Measurements from ENCODE around the gene MAP3K2.
A peak's percentile ranks its signal among the peaks of the same experiment; 100 is the strongest.

Gene MAP3K2

GRCh38 chr2:127347734-127348392 lies 39.9 kb downstream of the MAP3K2 start:
- no peak for DNase-seq

- no peak for DNase-seq
These were observed 40.8 kb downstream of the MAP3K2 start for GRCh38 chr2:127347015-127347414.

DNA sequence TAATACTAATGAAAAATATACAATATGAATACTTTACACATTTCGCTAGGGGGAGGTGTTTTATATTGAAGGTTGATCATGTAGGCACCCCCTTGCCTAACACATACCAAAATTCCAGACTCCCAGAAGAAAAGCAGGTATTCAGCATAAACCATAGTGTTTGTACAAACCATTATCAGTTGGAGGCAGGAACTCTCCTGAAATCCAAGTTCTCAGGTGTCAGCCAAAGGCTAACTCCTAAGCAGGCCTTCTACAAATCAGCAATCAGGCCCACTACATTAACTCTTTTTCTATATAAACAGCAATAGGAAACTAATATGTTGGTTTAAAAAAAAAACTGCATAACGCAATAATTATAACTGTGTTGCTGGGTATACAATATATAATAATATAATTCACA lies 44.5 kb downstream of the MAP3K2 start:
- DNase-seq = no peak

DNA sequence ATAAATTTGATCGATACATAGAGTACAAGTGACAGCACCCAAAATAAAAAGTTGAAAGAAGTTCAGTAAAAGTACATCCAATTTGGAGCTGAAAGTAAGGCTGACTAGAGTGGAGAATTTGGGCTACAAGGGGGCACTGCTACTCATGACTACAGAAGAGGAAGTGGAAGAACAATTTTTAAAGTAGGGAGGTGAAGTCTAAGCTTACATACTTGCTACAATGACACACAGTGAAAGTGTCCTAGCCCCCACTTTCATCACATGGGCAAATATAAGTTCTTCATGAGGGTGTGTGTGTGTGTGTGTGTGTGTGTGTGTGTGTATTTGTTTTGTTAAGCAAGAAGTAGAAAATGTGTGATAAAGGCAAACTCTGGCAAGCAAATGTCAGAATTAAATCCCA lies 45.7 kb downstream of the MAP3K2 start:
- DNase-seq = no peak

GRCh38 chr2:127332335-127332734 lies 55.4 kb downstream of the MAP3K2 start:
- DNase-seq = no peak

DNA sequence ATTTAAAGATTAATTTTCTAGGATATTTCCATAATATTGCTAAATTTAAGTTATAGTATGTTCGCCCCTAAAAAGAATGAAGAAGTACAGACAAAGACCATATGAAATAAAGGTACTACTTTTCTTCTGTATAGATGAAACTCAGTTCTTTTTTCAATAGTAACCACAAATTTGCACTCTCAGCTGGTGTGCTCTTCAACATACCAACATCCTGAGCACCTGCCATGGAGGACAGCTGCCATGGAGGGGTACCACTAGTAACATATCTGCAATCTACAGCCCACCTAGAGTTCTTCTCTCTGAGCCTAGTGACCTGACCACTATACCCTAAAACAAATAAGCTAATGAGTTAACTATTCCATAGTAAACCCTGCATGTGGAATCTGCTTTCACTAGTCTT lies 57.0 kb downstream of the MAP3K2 start:
- DNase-seq = no peak

DNA sequence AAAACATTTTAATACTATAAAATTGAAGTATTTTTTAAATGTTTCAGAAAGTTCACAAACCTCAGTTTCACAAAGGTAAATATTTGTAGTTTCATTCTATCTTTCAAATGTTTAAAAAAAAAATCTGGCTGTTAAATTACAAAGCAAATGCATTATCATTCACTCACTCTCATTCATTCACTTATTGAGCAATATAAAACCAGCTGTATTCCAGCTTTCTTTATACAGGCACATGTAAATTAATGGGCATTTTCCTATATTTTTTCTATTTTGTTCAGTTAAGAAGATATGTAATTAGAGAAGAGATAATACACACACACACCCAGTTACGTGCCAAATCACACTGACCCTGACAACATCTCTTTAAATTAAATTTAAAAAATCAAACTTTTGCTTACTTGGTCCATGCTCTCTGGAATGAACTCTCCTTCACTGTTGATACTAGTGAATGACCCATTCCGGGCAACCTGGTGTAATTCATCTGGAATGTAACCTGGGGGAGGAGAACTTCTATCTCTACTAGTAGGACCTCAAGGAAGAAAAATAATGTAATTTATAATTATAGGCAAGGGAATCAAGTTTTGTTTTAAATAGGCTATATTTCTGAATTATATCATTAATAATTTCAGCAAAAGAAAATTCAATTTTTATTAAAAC lies 61.4 kb downstream of the MAP3K2 start:
- no peak for DNase-seq

DNA sequence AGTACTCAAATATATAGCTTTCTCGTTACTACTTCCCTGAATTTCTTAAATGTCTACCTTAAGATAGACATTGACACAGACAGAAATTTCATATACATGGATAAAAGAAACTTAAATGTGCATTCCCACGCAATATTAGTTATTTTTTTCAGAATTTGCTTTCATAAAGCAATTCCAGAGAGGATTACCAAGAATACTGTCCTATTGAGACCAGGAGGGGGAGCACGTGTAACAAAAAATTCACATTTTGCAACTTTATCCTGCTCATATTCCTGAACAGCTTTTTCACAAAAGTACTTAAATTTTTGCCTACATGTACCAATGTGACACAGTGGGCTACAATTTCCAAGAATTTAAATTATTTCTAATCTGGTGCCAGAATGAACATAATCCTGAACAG lies 63.1 kb downstream of the MAP3K2 start:
- no peak for DNase-seq

GRCh38 chr2:127321303-127321702 lies 66.5 kb downstream of the MAP3K2 start:
- no peak for DNase-seq

DNA sequence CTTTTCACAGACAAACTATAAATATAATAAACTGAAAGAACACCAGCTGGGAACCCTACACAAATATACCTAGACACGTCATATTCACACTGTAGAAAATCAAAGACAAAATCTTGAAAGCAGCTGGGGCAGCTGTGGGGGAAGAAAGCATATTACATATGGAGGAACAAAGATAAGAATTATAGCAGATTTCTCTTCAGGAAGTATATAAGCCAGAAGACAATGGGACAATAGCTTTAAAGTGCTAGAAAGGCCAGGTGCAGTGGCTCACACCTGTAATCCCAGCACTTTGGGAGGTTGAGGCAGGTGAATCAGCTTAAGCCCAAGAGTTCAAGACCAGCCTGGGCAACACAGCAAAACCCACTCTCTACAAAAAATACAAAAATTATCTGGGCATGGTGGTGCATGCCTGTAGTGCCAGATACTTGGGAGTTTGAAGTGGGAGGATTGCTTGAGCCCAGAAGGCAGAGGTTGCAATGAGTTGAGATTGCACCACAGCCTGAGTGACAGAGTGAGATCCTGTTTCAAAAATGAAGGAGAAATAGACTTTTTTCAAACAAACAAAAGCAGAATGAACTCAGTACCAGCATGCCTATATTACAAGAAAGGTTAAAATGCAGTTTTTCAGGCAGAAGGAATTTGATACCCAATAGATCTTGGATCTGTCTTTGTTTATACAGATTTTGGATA lies 67.0 kb downstream of the MAP3K2 start:
- no peak for DNase-seq

- no peak for DNase-seq
These were observed 67.7 kb downstream of the MAP3K2 start for GRCh38 chr2:127320067-127320466.

GRCh38 chr2:127314193-127314988 lies 73.4 kb downstream of the MAP3K2 start:
- no peak for DNase-seq

GRCh38 chr2:127313406-127313805 lies 74.4 kb downstream of the MAP3K2 start:
- no peak for DNase-seq

- no peak for DNase-seq
These were observed 76.8 kb downstream of the MAP3K2 start for GRCh38 chr2:127310980-127311379.

- DNase-seq = no peak
These were observed 78.3 kb downstream of the MAP3K2 start for GRCh38 chr2:127309468-127309867.

GRCh38 chr2:127308586-127309138 lies 79.1 kb downstream of the MAP3K2 start:
- no peak for DNase-seq

GRCh38 chr2:127305990-127306585 lies 81.7 kb downstream of the MAP3K2 start:
- no peak for DNase-seq

DNA sequence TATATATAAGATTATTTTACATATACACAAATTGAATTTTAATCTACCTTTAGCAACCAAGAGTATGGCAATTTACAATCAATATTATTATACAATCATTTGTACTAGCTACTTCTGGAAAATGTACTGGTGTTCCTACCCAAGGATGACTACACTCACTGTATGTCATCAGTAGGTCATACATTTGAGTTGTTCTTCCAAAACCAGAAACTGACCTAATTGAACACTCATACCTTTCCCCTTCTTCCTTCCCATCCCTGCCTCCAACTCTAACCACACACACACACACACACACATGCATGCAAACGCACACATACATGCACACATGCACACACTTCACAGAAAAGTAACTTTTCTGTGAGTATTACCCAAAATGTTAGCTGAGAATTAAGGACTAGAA lies 85.6 kb downstream of the MAP3K2 start:
- DNase-seq = no peak

DNA sequence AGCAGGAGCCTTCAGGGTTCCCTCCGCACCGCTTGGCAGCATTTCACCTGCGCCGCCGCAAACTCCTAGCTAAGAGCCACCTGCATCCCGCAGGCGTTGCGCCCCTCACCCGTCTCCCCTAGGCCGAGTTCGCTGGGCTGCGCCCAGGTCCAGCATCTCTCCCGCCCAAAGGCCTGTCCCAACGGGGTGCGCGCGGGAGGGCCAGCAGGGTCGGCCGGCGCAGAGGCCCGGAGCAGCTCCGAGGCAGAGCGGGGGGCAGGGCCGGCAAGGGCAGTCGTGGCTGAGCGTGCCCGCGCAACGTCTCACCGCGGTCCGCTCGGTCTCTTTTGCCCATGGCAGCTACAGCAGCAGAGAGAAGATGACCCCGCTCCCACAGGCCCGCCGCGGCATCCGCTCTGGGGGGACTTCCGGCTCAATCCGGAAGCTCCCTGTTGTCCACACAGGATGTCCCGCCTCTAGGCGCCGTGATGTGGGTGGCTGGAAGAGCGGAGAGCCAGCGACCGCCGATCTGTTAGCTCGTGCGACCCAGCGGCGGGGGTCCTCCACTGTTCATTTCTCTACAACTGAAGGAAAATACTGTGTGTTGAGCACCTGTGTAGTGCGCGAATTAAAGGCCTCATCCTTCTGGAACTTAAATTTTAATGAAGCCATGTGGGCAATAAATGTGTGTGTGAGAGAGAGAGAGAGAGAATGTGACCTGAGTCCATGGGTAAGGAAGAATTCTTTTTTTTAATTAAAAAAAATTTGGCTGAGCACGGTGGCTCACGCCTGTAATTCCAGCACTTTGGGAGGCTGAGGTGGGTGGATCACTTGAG lies 93.8 kb downstream of the MAP3K2 start, which contains the start of gene ERCC3:
ERCC3 (minus strand) TSS at position 397 of the 815 bp plus-strand sequence; CDS start at position 334, 63 bp downstream.
- peak; percentile 21 for DNase-seq

- DNase-seq = no peak
These were observed 94.4 kb downstream of the MAP3K2 start for GRCh38 chr2:127293386-127293747.

- no peak for DNase-seq
These were observed 99.5 kb downstream of the MAP3K2 start for GRCh38 chr2:127288274-127288673.

GRCh38 chr2:127283275-127283674 lies 104.5 kb downstream of the MAP3K2 start:
- DNase-seq = no peak
